K562 (cell line): ENCODE measurements around the gene RNF26. TPM values are rescaled to one million over a fixed set of nuclear protein-coding genes. Genes with fewer than 3 reads are reported as not detected.

ENCODE experiments used
- ATF7 ChIP-seq: fragments of 450-650 bp; IDR thresholded peaks from 2 replicates; pipeline ENCODE4 v1.7.1; 2014; ENCODE audit warnings: mild to moderate bottlenecking, moderate library complexity
- CCAR2 ChIP-seq: fragments of 200-400 bp; formaldehyde crosslinking; IDR thresholded peaks from 2 replicates; pipeline ENCODE4 v1.6.1; 2017; ENCODE audit warnings: mild to moderate bottlenecking, low read depth, low read length
- CCNT2 ChIP-seq: IDR thresholded peaks from 2 replicates; pipeline ENCODE4 v1.6.1; 2011; ENCODE audit warnings: borderline replicate concordance, low read depth, mild to moderate bottlenecking, moderate library complexity, mixed read lengths, low read length; ENCODE audit not compliant: insufficient read length; ENCODE audit errors: extremely low read depth
- CTBP1 ChIP-seq: fragments of 450-650 bp; IDR thresholded peaks from 2 replicates; pipeline ENCODE4 v1.6.1; 2016; ENCODE audit warnings: borderline replicate concordance
- DMBX1 ChIP-seq: fragments of 250-450 bp; sonication (Bioruptor Pico); IDR thresholded peaks from 2 replicates; pipeline ENCODE4 v1.8.0; 2022; ENCODE audit warnings: inconsistent platforms, mild to moderate bottlenecking, moderate library complexity, borderline replicate concordance
- FOSL1 ChIP-seq: fragments of 200-800 bp; sonication (Bioruptor generic); conservative IDR thresholded peaks from 2 replicates; pipeline ENCODE4 v1.6.1; 2016; ENCODE audit warnings: missing genetic modification characterization, missing compliant biosample characterization
- GTF3C2 ChIP-seq: IDR thresholded peaks from 3 replicates; pipeline ENCODE4 v1.6.1; 2011; ENCODE audit warnings: borderline replicate concordance, mild to moderate bottlenecking, moderate library complexity; ENCODE audit not compliant: insufficient read length; ENCODE audit errors: extremely low read depth
- KAT2B ChIP-seq: IDR thresholded peaks from one replicate; pipeline ENCODE4 v1.6.1; 2012; ENCODE audit warnings: low read depth, mild to moderate bottlenecking, control low read depth, inconsistent platforms, low read length, moderate library complexity
- KAT8 ChIP-seq: fragments of 450-650 bp; IDR thresholded peaks from 2 replicates; pipeline ENCODE4 v1.6.1; 2016; ENCODE audit warnings: low read depth, mild to moderate bottlenecking
- L3MBTL2 ChIP-seq: fragments of 450-650 bp; IDR thresholded peaks from 2 replicates; pipeline ENCODE4 v1.6.1; 2016; ENCODE audit warnings: mild to moderate bottlenecking, moderate library complexity
- NBN ChIP-seq: fragments of 450-650 bp; IDR thresholded peaks from 2 replicates; pipeline ENCODE4 v1.6.1; 2016; ENCODE audit warnings: low read depth, mild to moderate bottlenecking
- NCOR1 ChIP-seq: fragments of 450-650 bp; IDR thresholded peaks from 2 replicates; pipeline ENCODE4 v1.6.1; 2016; ENCODE audit warnings: mild to moderate bottlenecking, moderate library complexity
- PML ChIP-seq: IDR thresholded peaks from 2 replicates; pipeline ENCODE4 v1.6.1; 2012; ENCODE audit warnings: low read length, inconsistent platforms
- POLR2AphosphoS2 ChIP-seq: IDR thresholded peaks from 2 replicates; pipeline ENCODE4 v1.6.1; 2012; ENCODE audit warnings: low read length, improper control_type of control experiment
- POLR2H ChIP-seq: IDR thresholded peaks from 2 replicates; pipeline ENCODE4 v1.6.1; 2016; ENCODE audit warnings: missing genetic modification characterization, low read depth, mild to moderate bottlenecking, control low read depth, missing compliant biosample characterization, moderate library complexity
- RB1 ChIP-seq: fragments of 450-650 bp; IDR thresholded peaks from 2 replicates; pipeline ENCODE4 v1.6.1; 2017; ENCODE audit warnings: low read depth, mild to moderate bottlenecking
- SP2 ChIP-seq: IDR thresholded peaks from 2 replicates; pipeline ENCODE4 v1.6.1; 2011; ENCODE audit warnings: mild to moderate bottlenecking, low read depth, low read length, moderate library complexity; ENCODE audit not compliant: poor library complexity, severe bottlenecking; ENCODE audit errors: extremely low read depth
- SRF ChIP-seq, 2 experiments: fragments of 250-450, 450-650 bp in 1 of 2; sonication (Bioruptor Pico) in 1 of 2; sonication (generic) in 1 of 2; formaldehyde crosslinking; IDR thresholded peaks; 2 replicates each; pipeline versions ENCODE4 v1.5.0 to v1.5.1; 2020 to 2022; ENCODE audit warnings: mild to moderate bottlenecking in 1 of 2, missing genetic modification reagents in 1 of 2
- SUPT5H ChIP-seq: fragments of 450-650 bp; IDR thresholded peaks from 2 replicates; pipeline ENCODE4 v1.6.1; 2016
- TAF7 ChIP-seq: fragments of 450-650 bp; IDR thresholded peaks from 2 replicates; pipeline ENCODE4 v1.6.1; 2016; ENCODE audit warnings: missing genetic modification characterization, missing compliant biosample characterization
- TCF3 ChIP-seq: sonication (generic); formaldehyde crosslinking; IDR thresholded peaks from 2 replicates; pipeline ENCODE4 v1.4.0; 2020; ENCODE audit warnings: mild to moderate bottlenecking, missing genetic modification reagents
- ZBTB7A ChIP-seq: IDR thresholded peaks from 2 replicates; pipeline ENCODE4 v1.6.1; 2011; ENCODE audit warnings: low read depth, mild to moderate bottlenecking, low read length, moderate library complexity, borderline replicate concordance; ENCODE audit not compliant: control insufficient read depth
- ZFX ChIP-seq: sonication (generic); formaldehyde crosslinking; IDR thresholded peaks from 2 replicates; pipeline ENCODE4 v1.8.0; 2022; ENCODE audit warnings: mild to moderate bottlenecking, missing genetic modification reagents, moderate library complexity
- ZNF12 ChIP-seq: sonication (generic); formaldehyde crosslinking; IDR thresholded peaks from 2 replicates; pipeline ENCODE4 v1.4.0; 2020; ENCODE audit warnings: mild to moderate bottlenecking, missing genetic modification reagents
- ZNF217 ChIP-seq: sonication (generic); formaldehyde crosslinking; IDR thresholded peaks from 2 replicates; pipeline ENCODE4 v1.8.0; 2022; ENCODE audit warnings: mild to moderate bottlenecking, missing genetic modification reagents
- ZNF449 ChIP-seq: fragments of 250-450 bp; sonication (Bioruptor Pico); IDR thresholded peaks from 2 replicates; pipeline ENCODE4 v1.8.0; 2022; ENCODE audit warnings: moderate library complexity, mild to moderate bottlenecking, inconsistent platforms
- polyA plus RNA-seq, 8 experiments: library from polyadenylated mRNA; depleted of rRNA in 4 of 8; stranded (reverse) in 5 of 8; unstranded in 3 of 8; fragments of >200 nt; fragmentation: Nextera tagmentation in 2 of 8; fragmentation: Illumina TruSeq in 1 of 8; extraction: Ambion mirVana in 2 of 8; extraction: Trizol in 1 of 8; gene quantifications; 2 replicates each; pipeline versions ENCODE4 v1.2.1 to v1.2.3, GENCODE V29; 2011 to 2014; ENCODE audit warnings: inconsistent platforms in 1 of 8, missing spikeins in 1 of 8
- total RNA-seq, 7 experiments: library from RNA; depleted of rRNA in 6 of 7; stranded (reverse); fragments of >200 nt in 6 of 7; fragmentation: Illumina TruSeq in 2 of 7; extraction: Trizol in 2 of 7; gene quantifications; 2 replicates each; pipeline versions ENCODE4 v1.2.1 to v1.2.3, GENCODE V29; 2011 to 2021; ENCODE audit warnings: low replicate concordance in 1 of 7

RNF26 gene
- total and polyA plus RNA-seq, 9 of the 15 experiments (the other 6 are each of a cell fraction or from before 2014, with no cell fraction given), result 5.3 to 53.6 (median 12.7) TPM

GRCh38 chr11:119320776-119321524 is 13.4 kb upstream of the RNF26 start (continued):
- TF ChIP-seq GTF3C2 (no peak), ZNF217 (CRISPR knock-in tag) (no peak), RB1 (peak; percentile 31; the same call in 1 of the 2 replicates), ZNF449 (CRISPR knock-in tag) (no peak), TAF7 (tag) (peak; percentile 44; the same call in 1 of the 2 replicates), KAT8 (no peak), POLR2AphosphoS2 (no peak), ZNF12 (no peak), DMBX1 (CRISPR knock-in tag) (no peak), SRF (CRISPR knock-in tag; IDR thresholded peaks at IDR 0.05) (peak in 1 of 2 experiments; percentile 94; a peak in 2 of 4 replicates), KAT2B (no peak), CCNT2 (peak; percentile 87), SUPT5H (peak; percentile 71), ZFX (peak; percentile 94), L3MBTL2 (peak; percentile 72), ATF7 (0 out of 2 replicates have a peak, but pooled peaks have one; percentile 30), ZBTB7A (peak; percentile 35), TCF3 (CRISPR knock-in tag) (no peak), PML (no peak; the same call in 1 of the 2 replicates), POLR2H (peak; percentile 82), NCOR1 (peak; percentile 49; the same call in 1 of the 2 replicates), CTBP1 (peak; percentile 26; the same call in 1 of the 2 replicates), NBN (no peak; the same call in 1 of the 2 replicates), CCAR2 (no peak), SP2 (no peak), FOSL1 (no peak)
